GM18505 (cell line): ENCODE data around the gene SPDYE2B.
"Not testable (repeated sequence)": the region's sequence is repeated elsewhere in the genome, so short reads cannot be mapped to it uniquely, and the experiment has no call there.

Source experiments
- ATAC-seq: cut with Tn5 transposase; IDR thresholded peaks from one replicate; pipeline ENCODE4 v1.9.1; 2021; ENCODE audit not compliant: unreplicated experiment

The SPDYE2B gene, protein sequence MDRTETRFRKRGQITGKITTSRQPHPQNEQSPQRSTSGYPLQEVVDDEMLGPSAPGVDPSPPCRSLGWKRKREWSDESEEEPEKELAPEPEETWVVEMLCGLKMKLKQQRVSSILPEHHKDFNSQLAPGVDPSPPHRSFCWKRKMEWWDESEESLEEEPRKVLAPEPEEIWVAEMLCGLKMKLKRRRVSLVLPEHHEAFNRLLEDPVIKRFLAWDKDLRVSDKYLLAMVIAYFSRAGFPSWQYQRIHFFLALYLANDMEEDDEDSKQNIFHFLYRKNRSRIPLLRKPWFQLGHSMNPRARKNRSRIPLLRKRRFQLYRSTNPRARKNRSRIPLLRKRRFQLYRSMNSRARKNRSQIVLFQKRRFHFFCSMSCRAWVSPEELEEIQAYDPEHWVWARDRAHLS

GRCh38 chr7:102649924-102650323, at the start of gene SPDYE2B:
TSS of gene SPDYE2B (plus strand) at chr7:102650319. CDS start at chr7:102652349, 2,030 bp downstream.
- ATAC-seq: not testable (repeated sequence)

- ATAC-seq: not testable (repeated sequence)
These were observed 47.8 kb upstream of the SPDYE2B start for GRCh38 chr7:102602317-102602716.

DNA sequence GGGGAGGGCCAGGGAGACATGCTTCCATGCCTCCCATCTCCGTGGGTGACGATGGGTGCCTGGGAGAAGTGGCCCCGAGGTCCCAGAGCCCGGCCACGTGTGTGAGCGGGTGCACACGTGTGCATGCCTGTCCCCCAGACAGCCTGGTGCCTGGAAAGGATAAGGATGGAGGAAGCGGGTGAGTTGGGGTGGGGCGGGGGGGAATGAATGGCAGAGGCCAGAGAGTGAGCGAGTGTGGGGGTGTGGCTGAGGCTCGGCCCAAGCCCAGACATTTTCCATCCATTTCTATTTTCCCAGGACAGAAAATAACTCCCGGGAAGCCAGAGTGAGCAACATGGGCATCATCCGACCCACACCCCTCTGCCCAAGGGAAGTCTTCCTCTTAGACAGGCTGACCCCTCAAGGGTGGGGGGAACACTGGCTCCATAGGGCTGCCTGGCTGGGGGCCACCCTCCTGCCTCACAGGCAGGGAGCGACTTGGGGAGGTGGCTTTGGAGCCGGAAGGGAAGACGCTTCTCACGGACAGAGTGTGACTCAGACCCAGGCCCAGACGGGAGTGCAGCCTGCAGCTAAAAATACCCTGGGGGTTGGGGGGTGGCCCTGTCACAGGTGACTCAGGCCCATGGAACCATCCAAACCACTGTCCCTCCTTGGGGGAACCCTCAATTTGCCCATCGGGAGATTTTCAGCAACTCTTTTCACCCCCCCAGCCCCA, 45.5 kb upstream of the SPDYE2B start:
- not testable (repeated sequence) for ATAC-seq

DNA sequence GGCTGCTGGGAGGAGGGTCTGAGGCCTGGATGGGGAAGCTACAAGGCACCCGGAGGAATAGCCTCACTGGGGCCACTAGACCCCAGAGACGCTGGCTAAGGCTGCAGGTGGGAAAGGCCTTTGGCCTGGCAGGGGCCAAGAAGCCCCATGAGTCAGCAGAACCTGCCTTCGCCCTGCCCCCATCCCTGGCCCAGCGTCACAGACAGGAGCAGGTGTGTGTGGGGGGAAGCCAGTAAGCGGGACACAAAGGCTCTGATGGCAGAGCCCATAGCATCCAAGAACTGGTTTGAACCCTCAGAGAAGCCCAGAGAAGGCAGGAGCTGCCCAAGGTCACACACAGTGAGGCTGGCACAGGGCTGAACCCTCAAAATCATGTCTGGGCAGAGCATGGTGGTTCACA, 43.3 kb upstream of the SPDYE2B start:
- not testable (repeated sequence) for ATAC-seq

DNA sequence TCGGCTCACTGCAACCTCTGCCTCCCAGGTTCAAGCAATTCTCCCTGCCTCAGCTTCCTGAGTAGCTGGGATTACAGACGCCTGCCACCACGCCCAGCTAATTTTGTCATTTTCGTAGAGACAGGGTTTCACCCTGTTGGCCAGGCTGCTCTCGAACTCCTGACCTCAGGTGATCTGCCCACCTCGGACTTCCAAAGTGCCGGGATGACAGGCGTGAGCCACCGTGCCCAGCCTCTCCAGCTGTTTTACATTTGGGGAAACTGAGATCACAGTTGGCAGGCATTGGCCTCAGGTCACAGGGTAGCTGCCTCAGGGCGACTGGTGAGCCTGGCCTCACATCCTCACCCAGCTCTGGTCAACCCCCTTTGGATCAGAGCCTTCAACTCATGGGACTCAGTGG, 40.4 kb upstream of the SPDYE2B start:
- not testable (repeated sequence) for ATAC-seq

DNA sequence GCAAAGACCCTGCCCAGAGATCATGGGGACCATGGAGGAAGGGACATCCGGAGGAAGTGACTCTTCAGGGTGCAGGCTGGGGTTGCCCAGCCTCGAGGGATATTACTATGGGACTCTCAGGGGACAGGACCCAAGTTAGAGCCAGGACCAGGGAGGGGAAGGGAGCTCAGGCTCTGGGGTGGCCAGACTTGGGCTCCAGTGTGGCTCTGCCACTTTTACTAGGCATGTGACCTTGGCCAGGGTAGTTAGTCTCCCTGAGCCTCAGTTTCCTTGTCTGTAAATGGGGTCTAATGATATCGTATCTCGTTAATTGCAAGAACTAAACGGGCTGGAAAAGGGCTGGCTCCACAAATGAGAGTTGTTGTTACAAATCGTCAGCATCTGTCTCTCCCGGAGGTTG, 39.7 kb upstream of the SPDYE2B start:
- not testable (repeated sequence) for ATAC-seq

- ATAC-seq: peak; percentile 35
These were observed 39.0 kb upstream of the SPDYE2B start for GRCh38 chr7:102611013-102611674.

DNA sequence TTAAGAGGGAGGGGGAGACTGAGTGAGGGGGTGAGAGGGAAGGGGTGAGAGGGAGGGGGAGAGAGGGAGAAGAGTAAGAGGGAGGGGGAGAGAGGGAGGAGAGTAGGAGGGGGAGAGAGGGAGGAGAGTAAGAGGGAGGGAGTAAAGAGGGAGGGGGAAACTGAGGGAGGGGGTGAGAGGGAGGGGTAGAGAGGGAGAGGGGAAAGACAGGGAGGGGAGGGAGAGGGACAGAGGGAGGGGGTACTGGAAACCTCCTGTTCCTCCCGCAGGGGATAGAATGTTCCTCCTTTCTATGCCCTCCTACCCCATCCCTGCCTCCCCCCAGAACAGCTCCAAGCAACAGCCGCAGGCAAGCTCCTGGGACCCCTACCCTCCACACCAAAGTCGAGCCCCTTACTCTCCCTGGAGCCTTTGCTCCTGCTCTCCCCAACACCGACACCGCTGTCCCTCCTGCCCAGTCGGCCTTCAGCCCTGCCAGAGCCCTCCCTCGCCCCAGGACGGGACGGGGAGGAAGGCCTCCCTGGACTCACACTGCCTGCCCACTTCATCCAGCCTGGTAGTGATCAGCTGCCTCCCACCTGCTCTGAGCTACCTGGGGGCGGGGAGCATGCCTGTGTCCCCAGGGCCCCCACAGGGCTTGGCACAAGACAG, 38.3 kb upstream of the SPDYE2B start:
- not testable (repeated sequence) for ATAC-seq

DNA sequence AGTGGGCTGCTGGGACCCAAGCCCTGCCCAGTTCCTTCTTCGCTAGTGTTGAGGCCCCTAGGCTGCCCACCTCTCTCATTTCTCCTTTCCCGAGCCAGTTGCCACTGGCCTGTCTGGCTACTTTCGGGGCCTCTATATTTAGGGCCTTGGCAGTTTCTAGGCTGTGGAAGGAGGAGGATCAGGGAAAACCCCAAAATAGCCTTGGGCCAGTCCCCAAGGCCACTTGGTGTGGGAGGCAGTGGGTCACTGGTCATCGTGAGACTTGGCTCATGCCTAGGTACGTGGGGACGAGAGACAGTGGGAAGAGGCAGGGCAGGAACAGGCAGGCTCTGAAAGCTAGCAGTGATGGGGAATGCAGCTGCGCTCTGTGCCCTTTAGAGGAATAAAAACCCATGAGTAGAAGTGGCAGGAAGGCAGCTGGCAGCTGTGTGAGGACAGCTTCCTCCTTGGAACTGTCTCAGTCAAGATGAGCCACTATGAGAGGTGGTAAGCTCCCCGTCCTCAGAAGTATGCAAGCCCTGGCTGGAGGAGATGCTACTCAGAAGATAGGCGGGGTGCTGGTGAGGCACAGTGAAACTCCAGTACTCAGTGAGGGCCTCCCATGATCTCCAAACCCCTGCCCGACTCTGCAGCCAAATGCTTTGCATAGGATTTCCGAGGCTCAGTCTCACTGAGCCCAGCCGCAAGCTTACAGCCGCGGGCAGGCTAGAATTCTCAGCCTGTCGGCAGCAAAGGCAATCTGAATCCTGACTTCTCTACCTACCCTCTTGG, 36.4 kb upstream of the SPDYE2B start:
- ATAC-seq: peak; percentile 41

DNA sequence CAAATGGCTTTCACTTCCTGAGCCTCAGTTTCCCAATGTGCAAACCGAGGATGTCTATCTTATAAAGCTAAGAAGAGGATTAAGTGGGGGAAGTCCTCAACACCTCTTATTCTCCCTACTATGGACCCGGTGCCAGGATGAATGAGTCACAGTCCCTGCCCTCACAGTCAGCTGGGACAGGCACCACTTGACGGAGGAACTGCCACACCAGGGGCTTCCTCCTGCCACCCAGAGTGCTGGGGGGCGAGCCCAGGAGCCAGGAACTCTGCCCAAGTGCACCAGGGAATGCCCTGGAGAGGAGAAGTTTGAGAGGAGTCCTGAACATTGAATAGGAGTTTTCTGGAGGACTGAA, 35.8 kb upstream of the SPDYE2B start:
- peak; percentile 8 for ATAC-seq

- not testable (repeated sequence) for ATAC-seq
These were observed 35.2 kb upstream of the SPDYE2B start for GRCh38 chr7:102614873-102615272.

DNA sequence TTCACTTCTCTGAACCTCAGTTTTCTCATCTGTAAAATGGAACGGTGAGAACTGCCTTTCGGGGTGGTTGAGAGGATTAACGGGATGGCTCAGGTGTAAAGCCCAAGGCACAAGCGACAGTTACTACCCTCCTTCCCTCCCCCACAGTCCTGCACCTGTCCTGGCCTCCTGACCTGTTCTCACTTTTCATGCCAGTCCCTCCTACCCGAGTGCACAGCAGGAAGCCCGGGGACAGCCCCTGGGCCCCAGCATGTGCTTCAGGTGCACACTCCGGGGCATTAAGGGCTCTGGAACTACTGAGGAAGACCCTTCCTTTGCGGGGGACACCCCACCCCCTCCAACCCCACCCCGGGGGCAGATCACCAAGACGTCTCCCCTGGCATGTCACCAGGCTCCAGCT, 34.2 kb upstream of the SPDYE2B start:
- ATAC-seq: not testable (repeated sequence)

DNA sequence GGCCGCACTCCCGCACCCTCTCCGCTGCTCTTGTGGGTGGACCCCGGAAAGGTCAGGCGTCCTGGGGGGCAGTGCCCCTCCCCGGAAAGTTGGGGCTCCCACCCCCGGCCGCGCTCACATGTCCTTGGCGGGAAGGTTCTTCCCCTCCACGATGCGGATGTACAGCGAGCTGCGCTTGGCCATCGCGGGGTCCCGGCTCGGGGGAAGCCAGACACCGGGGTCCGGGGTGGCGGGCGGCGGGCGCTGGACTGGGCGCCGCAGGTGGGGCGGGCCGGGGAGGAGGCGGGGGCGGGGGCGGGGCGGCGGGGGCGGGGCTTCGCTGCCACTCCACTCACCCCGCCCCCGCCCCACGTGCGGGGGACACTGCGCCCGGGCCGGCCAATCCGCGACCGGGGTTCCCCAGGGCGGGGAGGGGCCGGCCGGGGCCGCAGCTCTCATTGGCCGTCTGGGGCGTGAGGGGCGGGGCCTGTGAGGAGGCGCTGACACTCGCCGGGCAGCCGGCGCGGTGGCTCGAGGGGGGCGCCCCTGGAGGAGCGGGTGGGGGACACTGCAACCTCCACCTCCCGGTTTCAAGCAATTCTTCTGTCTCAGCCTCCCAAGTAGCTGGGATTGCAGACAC, 33.5 kb upstream of the SPDYE2B start, which contains the start of gene RASA4:
Gene RASA4, minus strand, starts transcription at position 250 of the 619 bp plus-strand sequence. Its CDS starts 67 bp downstream, at position 183.
- ATAC-seq: peak; percentile 79

GRCh38 chr7:102618122-102618521, 32.0 kb upstream of the SPDYE2B start:
- not testable (repeated sequence) for ATAC-seq

DNA sequence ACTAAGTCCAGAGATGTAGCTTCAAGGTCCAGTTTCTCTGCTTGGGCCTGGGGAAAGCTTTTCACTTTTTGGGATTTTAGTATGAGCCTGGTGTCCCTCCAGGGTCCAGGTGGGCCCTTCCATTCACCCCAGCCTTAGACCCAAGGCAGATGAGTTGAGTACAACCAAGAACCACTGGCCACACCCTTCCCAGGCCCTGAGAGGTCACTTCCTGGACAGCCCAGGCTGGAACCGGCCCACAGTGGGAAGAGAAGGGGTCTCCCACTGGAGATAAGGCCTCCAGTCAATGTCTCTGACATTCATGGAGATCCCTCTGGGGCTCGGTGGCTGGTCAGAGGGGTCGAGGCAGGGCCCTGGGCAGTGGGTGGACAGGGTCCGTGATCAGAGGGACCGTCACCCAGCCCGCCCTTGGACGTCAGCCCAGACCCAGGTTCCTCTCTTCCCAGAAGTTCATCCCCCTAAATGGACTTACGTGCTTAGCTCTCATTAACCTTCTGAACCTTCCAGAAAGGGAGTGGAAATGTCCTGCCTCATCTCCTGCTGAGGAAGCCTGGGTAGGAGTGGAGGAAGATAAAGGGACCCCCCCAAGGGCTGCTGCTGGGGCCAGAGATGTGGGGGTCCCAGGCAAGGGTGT, 22.7 kb upstream of the SPDYE2B start:
- ATAC-seq: not testable (repeated sequence)

DNA sequence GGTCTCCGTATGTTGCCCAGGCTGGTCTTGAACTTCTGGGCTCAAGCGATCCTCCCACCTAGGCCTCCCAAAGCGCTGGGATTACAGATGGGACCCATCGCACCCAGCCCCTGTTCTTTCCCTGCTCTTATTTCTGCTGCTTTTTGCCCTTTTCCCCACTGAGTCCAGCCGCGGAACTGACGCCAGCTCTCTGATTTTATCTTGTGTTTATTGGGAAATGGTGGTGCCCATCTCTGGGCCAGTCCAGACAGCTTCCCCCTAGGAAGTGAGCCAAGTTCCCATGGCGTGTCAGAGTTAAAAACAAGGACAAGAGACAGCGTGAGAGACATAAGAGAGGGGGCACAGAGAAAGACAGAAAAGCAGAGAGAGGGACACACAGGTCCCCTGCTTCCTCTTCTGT, 19.5 kb upstream of the SPDYE2B start:
- not testable (repeated sequence) for ATAC-seq

- not testable (repeated sequence) for ATAC-seq
These were observed 15.8 kb upstream of the SPDYE2B start for GRCh38 chr7:102634299-102634698.

- not testable (repeated sequence) for ATAC-seq
These were observed 14.8 kb upstream of the SPDYE2B start for GRCh38 chr7:102635354-102635753.

DNA sequence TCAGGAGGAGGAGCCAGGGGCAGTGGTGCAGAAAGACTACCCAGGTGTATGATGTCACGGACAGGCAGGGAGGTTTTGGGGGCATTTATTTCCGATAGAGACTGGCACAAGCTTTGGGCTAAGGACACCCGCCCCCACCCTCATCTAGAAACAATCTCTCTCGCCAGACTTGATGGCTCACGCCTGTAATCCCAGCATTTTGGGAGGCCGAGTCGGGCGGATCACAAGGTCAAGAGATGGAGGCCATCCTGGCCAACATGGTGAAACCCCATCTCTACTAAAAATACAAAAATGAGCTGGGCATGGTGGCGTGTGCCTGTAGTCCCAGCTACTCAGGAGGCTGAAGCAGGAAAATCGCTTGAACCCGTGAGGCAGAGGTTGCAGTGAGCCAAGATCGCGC, 13.2 kb upstream of the SPDYE2B start:
- not testable (repeated sequence) for ATAC-seq
